Stimulated activated CD8-positive, alpha-beta memory T cell treated with anti-CD3 and anti-CD28 coated beads, Interleukin-4, amount 100 ng/mL, for 24 hours (primary cell): Measurements from ENCODE around the gene SUSD1.
"Not testable (repeated sequence)": the region's sequence is repeated elsewhere in the genome, so short reads cannot be mapped to it uniquely, and the experiment has no call there.

Experiments
- DNase-seq: peaks from one replicate; pipeline ENCODE4 v3.0.0-alpha.2; 2020; ENCODE audit warnings: low read depth

The SUSD1 gene

GRCh38 chr9:112174965-112175795, at the start of gene SUSD1:
Gene SUSD1 (minus strand): TSS chr9:112175297. CDS start chr9:112175235, 62 bp downstream.
- peak; percentile 13 for DNase-seq

DNA sequence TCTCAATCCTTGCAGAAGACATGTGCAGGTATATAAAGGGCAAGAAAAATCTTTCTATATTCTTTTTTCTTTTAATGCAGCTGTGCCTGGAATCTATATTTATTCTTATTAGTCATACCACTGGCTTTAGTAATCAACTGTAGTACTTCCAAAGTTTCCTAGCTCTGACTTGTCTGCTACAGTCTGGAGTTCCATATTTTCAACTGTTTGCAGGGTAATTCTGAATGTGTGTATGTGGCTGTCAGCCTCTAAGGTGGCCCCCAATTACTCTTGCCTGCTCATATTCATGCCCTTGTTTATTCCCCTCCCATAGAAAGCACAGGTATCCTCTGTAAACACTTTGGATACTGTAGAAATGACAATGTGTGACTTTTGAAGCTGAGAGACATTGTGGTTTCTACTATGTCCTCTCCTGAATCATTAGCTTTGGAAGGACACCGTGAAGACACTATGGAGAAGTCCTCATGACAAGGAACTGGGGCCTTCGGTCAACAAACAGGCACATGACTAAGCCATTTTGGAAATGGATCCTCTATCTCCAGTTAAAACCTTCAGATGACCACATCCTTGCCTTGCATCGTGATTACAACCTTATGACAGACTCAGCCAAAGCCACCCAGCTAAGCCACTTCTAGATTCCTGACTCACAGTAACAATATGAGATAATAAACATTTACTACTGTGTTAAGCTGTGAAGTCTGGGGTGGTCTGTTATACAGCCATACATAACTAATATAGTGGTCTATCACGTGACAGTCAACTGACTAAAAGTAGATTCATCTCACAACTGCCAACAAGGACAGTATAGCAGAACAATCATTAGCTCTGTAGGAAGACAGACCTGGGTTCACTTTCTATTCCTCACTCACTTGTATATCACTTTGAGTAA, 49.5 kb upstream of the SUSD1 start:
- no peak for DNase-seq

- DNase-seq, result no peak
These were observed 43.8 kb upstream of the SUSD1 start for GRCh38 chr9:112218908-112219307.

DNA sequence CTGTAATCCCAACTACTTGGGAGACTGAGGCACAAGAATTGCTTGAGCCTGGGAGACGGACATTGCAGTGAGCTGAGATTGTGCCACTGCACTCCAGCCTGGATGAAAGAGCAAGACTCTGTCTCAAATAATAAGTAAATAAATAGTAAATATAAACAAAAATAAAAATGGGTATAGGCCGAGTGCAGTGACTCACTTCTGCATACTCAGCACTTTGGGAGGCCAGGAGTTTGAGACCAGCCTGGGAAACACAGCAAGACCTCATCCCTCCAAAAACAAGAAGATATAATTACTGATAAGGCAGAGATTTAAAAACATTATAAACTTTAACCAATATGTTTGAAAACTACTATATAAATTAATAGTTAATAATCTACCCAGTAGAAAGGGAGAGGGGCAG, 37.8 kb upstream of the SUSD1 start:
- DNase-seq, result no peak

DNA sequence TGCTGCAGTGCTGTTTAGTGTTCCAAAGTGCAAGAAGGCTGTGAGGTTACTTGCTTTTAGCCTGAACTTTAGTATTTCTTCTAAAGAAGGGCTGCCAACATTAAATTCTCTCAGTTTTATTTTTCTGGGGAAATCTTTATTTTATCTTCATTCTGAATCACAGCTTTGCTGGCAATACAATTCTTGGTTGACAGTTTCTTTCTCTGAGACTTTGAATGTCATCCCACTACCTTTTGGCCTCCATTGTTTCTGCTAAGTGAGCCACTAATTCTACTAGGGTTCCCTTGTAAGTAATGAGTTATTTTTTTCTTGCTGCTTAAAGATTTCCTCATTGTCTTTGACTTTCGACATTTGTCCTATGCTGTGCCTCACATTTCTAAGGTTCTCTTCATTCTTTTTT, 32.4 kb upstream of the SUSD1 start:
- no peak for DNase-seq

- no peak for DNase-seq
These were observed 28.4 kb upstream of the SUSD1 start for GRCh38 chr9:112203536-112203935.

DNA sequence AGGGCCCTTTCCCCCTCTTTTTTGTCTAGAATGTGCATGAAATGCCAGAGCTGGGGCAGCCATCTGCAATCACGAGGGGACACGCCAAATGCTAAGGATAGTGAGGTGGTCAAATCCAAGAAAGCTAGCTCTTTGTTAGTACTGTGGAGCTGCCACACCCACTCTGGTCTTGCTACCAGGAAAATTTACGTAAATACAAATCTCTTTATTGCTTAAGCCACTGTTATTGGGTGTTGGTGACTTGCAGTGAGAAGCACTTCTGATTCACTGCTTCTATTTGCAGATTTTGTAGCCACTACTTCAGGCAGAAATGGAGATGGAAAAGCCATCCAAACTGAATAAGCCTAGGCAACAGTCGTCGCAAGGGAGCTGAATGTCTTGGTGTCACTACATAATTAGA, 25.6 kb upstream of the SUSD1 start:
- DNase-seq, result no peak

DNA sequence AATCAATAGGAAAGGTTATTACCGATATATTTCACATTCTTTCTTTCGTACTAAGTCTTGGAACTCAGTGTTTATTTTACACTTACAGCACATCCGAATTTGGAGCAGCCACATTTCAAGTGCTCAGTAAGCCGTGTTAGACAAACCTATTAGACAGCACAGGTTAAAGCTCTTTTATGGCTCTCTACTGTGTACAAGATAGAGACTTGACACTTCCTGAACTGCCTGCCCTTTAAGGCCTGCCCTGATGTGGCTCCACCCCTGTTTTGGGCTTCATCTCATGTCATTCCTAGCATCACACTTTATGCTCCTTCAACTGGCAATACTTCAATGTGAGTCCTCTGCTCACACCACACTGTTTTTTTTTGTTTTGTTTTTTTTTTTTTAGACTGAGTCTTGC, 23.5 kb upstream of the SUSD1 start:
- DNase-seq, result no peak

GRCh38 chr9:112194969-112195431, 19.9 kb upstream of the SUSD1 start:
- DNase-seq, result no peak

GRCh38 chr9:112193572-112194288, 18.6 kb upstream of the SUSD1 start:
- no peak for DNase-seq

DNA sequence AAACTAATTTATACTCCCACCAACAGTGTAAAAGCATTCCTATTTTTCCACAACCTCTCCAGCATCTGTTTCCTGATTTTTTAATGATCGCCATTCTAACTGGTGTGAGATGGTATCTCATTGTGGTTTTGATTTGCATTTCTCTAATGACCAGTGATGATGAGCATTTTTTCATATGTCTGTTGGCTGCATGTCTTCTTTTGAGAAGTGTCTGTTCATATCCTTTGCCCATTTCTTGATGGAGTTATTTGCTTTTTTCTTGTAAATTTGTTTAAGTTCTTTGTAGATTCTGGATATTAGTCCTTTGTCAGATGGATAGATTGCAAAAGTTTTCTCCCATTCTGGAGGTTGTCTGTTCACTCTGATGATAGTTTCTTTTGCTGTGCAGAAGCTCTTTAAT, 15.2 kb upstream of the SUSD1 start:
- DNase-seq, result not testable (repeated sequence)

DNA sequence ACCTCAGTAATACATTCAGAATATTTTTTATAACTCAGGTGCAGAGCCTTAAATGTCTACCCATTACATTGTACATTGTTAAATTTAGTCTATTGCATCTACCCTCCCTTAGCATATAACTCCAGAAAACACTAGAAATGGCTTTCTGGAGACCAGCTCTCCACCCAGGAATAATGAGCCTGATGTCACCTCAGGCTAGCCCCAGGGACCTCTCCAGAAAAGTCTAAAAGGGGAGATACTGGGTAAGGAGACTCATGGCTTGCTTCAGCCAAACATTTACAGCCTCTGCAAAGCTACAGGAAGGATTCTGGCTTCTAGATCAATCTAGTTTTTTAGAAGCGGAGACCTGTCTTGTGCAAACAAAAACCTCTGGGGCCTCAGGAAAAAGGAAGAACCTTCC, 13.8 kb upstream of the SUSD1 start:
- DNase-seq, result no peak

- no peak for DNase-seq
These were observed 12.3 kb upstream of the SUSD1 start for GRCh38 chr9:112187404-112187803.

GRCh38 chr9:112186695-112187094, 11.6 kb upstream of the SUSD1 start:
- no peak for DNase-seq

GRCh38 chr9:112184946-112185345, 9.8 kb upstream of the SUSD1 start:
- DNase-seq, result no peak

GRCh38 chr9:112184221-112184620, 9.1 kb upstream of the SUSD1 start:
- DNase-seq, result no peak

DNA sequence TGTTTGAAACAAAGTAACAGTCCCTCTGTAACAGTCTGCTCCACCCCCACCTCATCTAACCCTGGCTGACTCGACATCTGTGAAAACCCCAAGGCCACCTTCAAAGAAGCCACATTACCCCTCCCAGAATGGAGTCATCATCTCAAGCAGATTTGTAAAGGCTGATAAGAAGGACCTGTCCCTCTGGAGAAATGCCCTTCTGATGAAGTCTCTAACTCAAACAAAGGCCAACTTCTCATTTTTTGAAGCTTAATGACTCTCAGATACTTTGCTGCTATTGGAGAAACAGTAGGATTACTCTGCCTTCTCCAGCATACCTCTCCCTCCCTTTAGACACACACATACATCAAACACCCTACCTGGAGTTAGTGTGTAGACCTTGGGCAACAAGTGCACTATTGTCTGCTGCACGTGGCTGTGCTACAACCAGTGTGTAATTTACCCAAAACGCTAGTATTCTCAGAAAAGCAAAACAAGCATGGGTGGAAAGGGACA, 5.3 kb upstream of the SUSD1 start:
- peak; percentile 22 for DNase-seq

- no peak for DNase-seq
These were observed 4.7 kb upstream of the SUSD1 start for GRCh38 chr9:112179816-112180215.

- DNase-seq, result no peak
These were observed 1.4 kb upstream of the SUSD1 start for GRCh38 chr9:112176524-112176923.

- DNase-seq, result no peak
These were observed 759 bp upstream of the SUSD1 start for GRCh38 chr9:112175796-112176315.

- DNase-seq, result peak; percentile 72
These were observed 704 bp downstream of the SUSD1 start for GRCh38 chr9:112174222-112174964.
